ENCODE data around the gene SHH. TPM values are rescaled to one million over a fixed set of nuclear protein-coding genes. Genes with fewer than 3 reads are reported as not detected.

Gene SHH
- total RNA-seq, 1 donor from 2014 or later = 0.26 TPM

DNA sequence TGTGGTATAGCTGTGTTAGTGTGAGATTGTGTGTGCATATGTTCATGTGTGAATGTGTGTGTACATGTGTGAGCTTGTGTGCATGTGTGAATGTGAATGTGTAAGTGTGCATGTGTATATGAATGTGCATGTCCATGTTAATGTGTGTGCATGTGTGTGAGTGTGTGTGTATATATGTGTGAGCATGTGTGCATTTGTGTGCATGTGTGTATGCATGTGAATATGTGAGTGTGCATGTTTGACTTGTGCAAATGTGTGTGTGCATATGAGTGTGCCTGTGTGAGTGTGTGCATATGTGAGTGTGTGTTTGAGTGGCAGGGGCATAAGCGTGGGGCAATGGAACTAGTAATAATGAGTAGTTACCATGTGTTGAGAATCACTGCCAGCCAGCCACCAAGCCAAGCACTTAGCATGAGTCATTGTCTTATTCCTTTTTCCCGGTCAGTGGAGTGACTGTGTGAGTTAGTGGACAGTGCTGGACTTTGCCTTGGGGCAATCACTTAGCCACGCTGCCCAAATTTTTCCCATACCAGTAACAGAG lies 46.3 kb upstream of the SHH start:
- no peaks in the 10 kb centered on the region for H3K9me3 Mint-ChIP-seq (ENCODE audit: unreplicated experiment)
- no peak overlapping the region for H3K27ac Mint-ChIP-seq (ENCODE audit: unreplicated experiment)
- TF ChIP-seq, protein P1, sequence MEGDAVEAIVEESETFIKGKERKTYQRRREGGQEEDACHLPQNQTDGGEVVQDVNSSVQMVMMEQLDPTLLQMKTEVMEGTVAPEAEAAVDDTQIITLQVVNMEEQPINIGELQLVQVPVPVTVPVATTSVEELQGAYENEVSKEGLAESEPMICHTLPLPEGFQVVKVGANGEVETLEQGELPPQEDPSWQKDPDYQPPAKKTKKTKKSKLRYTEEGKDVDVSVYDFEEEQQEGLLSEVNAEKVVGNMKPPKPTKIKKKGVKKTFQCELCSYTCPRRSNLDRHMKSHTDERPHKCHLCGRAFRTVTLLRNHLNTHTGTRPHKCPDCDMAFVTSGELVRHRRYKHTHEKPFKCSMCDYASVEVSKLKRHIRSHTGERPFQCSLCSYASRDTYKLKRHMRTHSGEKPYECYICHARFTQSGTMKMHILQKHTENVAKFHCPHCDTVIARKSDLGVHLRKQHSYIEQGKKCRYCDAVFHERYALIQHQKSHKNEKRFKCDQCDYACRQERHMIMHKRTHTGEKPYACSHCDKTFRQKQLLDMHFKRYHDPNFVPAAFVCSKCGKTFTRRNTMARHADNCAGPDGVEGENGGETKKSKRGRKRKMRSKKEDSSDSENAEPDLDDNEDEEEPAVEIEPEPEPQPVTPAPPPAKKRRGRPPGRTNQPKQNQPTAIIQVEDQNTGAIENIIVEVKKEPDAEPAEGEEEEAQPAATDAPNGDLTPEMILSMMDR (IDR thresholded peaks at IDR 0.05; ENCODE audit: unreplicated experiment) = no peak
- H3K4me1 Mint-ChIP-seq (ENCODE audit: unreplicated experiment) = no peaks in the 10 kb centered on the region
- H3K36me3 Mint-ChIP-seq (ENCODE audit: low read depth, unreplicated experiment) = no peaks in the 10 kb centered on the region
- no peaks in the 10 kb centered on the region for H3K27me3 Mint-ChIP-seq (ENCODE audit: unreplicated experiment)
- no peak overlapping the region for H3K4me3 Mint-ChIP-seq (ENCODE audit: unreplicated experiment)
- DNase-seq (ENCODE audit: low spot score) = no peak

DNA sequence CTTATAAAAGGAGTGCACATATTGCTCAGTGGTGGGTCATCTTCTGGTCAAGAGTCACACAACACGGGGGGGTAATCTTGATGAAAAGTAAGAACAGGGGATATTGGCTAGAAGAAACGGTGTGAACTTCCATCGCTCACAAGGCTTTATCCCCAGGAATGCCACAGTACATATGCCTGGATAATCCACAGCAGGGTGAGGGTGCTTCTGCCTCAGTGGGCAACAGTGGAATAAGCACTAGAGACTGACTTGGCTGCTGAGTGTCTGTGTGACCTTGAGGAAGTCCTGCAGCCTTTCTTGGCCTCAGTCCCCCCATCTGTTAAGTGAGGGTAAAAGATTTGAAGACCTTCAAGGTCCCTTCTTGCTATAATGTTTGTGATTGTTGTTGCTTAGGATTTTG lies 44.9 kb upstream of the SHH start:
- H3K27ac Mint-ChIP-seq (ENCODE audit: unreplicated experiment) = no peak overlapping the region
- no peaks in the 10 kb centered on the region for H3K4me1 Mint-ChIP-seq (ENCODE audit: unreplicated experiment)
- TF ChIP-seq, protein P1 (IDR thresholded peaks at IDR 0.05; ENCODE audit: unreplicated experiment) = no peak
- H3K27me3 Mint-ChIP-seq (ENCODE audit: unreplicated experiment) = no peaks in the 10 kb centered on the region
- DNase-seq (ENCODE audit: low spot score) = no peak
- H3K36me3 Mint-ChIP-seq (ENCODE audit: low read depth, unreplicated experiment) = no peaks in the 10 kb centered on the region
- H3K4me3 Mint-ChIP-seq (ENCODE audit: unreplicated experiment) = no peak overlapping the region
- no peaks in the 10 kb centered on the region for H3K9me3 Mint-ChIP-seq (ENCODE audit: unreplicated experiment)

- Mint-ChIP-seq H3K4me1 (ENCODE audit: unreplicated experiment) (no peaks in the 10 kb centered on the region), H3K4me3 (ENCODE audit: unreplicated experiment) (no peak overlapping the region), H3K27ac (ENCODE audit: unreplicated experiment) (no peak overlapping the region), H3K9me3 (ENCODE audit: unreplicated experiment) (no peaks in the 10 kb centered on the region), H3K36me3 (ENCODE audit: low read depth, unreplicated experiment) (no peaks in the 10 kb centered on the region), H3K27me3 (ENCODE audit: unreplicated experiment) (no peaks in the 10 kb centered on the region)
- TF ChIP-seq, protein P1 (IDR thresholded peaks at IDR 0.05; ENCODE audit: unreplicated experiment) = no peak
- DNase-seq (ENCODE audit: low spot score) = no peak
Observed at GRCh38 chr7:155856656-155857055, 44.4 kb upstream of the SHH start.

DNA sequence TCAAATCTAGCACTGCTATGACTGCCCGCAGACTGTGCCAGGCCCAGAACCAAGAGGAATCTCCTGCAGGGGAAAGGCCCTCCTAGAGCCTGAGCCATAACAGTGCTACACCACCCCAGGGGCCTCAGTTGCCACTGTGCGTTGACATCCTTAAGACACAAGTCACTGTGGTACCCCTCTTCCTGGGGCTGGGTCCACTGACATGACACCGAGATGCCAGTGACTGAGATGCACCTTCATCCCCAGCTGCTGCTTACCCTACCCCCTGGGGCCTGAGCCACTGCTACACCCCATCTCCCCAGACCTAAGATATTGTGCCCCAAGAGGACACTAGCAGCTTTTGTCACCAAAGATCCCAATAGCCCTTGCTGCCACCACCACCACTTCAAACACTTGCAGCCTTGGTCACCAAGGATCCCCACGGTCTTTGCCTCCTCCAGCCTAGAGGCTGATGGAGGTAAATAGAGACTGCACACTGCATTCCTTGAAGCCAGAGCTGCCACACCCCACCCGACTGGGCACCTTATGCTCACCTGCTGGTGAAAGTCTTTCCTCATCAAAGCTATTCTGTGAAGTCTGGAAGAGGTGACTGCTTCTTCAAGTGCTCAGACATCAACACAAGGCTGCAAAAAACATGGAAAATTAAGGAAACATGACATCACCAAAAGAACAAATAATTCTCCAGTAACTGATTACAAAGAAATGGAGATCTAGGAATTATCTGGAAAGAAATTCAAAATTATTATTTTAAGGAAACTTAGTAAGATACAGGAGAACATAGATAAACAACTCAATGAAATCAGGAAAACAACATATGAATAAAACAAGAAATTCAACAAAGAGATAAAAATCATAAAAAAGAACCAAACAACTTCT lies 40.4 kb upstream of the SHH start:
- H3K27me3 Mint-ChIP-seq (ENCODE audit: unreplicated experiment) = no peaks in the 10 kb centered on the region
- TF ChIP-seq, protein P1 (IDR thresholded peaks at IDR 0.05; ENCODE audit: unreplicated experiment) = no peak
- H3K27ac Mint-ChIP-seq (ENCODE audit: unreplicated experiment) = no peak overlapping the region
- no peaks in the 10 kb centered on the region for H3K36me3 Mint-ChIP-seq (ENCODE audit: low read depth, unreplicated experiment)
- H3K4me3 Mint-ChIP-seq (ENCODE audit: unreplicated experiment) = no peak overlapping the region
- H3K4me1 Mint-ChIP-seq (ENCODE audit: unreplicated experiment) = no peaks in the 10 kb centered on the region
- no peak for DNase-seq (ENCODE audit: low spot score)
- H3K9me3 Mint-ChIP-seq (ENCODE audit: unreplicated experiment) = no peaks in the 10 kb centered on the region

DNA sequence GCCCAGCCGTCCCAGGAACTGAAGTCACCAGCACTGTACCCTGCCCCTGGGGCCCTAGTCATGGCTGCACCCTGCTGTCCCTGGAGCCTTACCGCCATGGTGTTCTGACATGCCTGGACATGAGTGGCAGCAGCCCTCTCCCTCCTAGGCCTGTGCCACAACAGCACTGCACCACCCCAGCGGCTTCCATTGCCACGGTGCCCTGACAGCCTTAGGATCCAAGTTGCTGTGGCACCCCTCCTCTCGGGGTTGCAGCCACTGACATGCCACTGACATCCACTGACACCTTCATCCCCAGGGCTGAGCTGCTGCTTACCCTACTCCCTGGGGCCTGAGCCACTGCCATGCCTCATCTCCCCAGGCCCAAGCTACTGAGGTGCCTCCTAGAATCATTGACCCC lies 39.6 kb upstream of the SHH start:
- no peaks in the 10 kb centered on the region for H3K27me3 Mint-ChIP-seq (ENCODE audit: unreplicated experiment)
- no peak for DNase-seq (ENCODE audit: low spot score)
- H3K4me1 Mint-ChIP-seq (ENCODE audit: unreplicated experiment) = no peaks in the 10 kb centered on the region

More for the DNA sequence above, 39.6 kb upstream of the SHH start:
- TF ChIP-seq, protein P1 (IDR thresholded peaks at IDR 0.05; ENCODE audit: unreplicated experiment) = no peak
- Mint-ChIP-seq H3K9me3 (ENCODE audit: unreplicated experiment) (no peaks in the 10 kb centered on the region), H3K4me3 (ENCODE audit: unreplicated experiment) (no peak overlapping the region), H3K27ac (ENCODE audit: unreplicated experiment) (no peak overlapping the region), H3K36me3 (ENCODE audit: low read depth, unreplicated experiment) (no peaks in the 10 kb centered on the region)

Measured in endothelial cell (in vitro differentiated cells).